Measurements from ENCODE around the gene PACSIN1. TPM values are rescaled to one million over a fixed set of nuclear protein-coding genes. Genes with fewer than 3 reads are reported as not detected.

The PACSIN1 gene
- total and polyA plus RNA-seq, 8 donors: 0.09 to 0.51 (median 0.25) TPM; not detected in 1

DNA sequence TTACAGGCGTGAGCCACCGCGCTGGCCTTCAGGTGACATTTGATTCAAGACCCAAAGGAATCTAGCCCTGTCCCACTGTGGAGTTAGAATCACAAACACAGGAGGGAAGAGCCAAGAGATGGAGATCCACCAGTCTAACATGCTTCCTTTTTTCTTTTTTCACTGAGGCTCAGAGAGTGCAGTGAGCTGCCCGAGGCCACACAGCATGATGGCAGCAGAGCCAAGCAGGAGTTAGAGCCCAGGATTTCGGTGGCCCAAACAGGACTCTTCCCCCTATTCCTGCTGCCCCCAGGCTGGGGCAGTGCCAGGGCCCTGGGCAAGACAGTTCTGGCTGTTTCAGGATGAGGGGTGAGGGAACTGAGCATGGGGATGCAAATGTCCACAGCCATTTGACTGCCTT lies 98.3 kb downstream of the PACSIN1 start:
- no peak for ATAC-seq
- DNase-seq: no peak
- no peak overlapping the region for H3K27ac ChIP-seq
- no peaks in the 10 kb centered on the region for H3K9me3 ChIP-seq
- intact Hi-C loops (cut with DNase I): no loop called here
- TF ChIP-seq CTCF (IDR thresholded peaks at IDR 0.05): no peak
- H3K4me1 ChIP-seq: no peaks in the 10 kb centered on the region
- H3K27me3 ChIP-seq: peaks cover 0 to 26% of the 10 kb centered on the region in 2 donors
- no peaks in the 10 kb centered on the region for H3K36me3 ChIP-seq
- no peak overlapping the region for H3K4me3 ChIP-seq

GRCh38 chr6:34565722-34566137 lies 99.9 kb downstream of the PACSIN1 start:
- H3K36me3 ChIP-seq: no peaks in the 10 kb centered on the region
- H3K27me3 ChIP-seq: peaks cover 0 to 41% of the 10 kb centered on the region in 2 donors
- DNase-seq: no peak
- intact Hi-C loops (cut with DNase I): no loop called here
- H3K4me1 ChIP-seq: no peaks in the 10 kb centered on the region
- H3K27ac ChIP-seq: no peak overlapping the region
- H3K4me3 ChIP-seq: no peak overlapping the region
- TF ChIP-seq CTCF (IDR thresholded peaks at IDR 0.05): no peak
- no peaks in the 10 kb centered on the region for H3K9me3 ChIP-seq
- no peak for ATAC-seq

DNA sequence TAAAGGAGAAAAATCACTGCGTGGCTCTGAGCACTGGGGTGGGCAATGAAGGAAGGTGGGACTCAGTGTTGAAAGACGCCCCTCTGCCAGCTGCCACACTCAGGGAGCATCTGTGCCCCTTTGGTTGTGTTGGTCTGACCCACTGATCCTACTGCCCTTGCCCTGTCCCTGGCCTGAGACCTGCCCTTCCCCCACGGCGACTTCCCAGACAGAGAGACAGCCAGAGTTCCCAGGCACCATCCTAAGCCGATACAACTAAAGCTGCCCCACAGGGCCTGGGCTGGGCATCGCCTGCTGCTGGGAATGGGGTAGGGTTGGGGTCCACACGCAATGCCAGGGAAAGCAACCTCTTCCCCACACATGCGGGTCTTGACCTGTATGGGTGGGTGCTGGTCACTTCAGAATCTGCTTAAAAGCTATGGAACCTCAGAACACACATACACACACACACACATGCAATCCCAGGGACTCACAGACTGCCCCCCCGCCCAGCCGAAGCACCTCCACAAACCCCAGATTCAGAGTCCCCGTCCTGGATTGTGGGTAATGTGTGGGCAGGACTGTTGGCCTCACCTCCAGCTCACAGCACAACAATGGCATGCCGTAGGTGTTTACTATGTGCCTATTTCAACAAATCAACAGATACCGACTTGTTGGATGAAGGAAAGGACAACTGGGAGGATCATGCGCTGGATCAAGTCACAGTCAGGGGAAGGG lies 101.1 kb downstream of the PACSIN1 start:
- no peak for ATAC-seq
- TF ChIP-seq CTCF (IDR thresholded peaks at IDR 0.05): no peak
- intact Hi-C loops (cut with DNase I): no loop called here

DNA sequence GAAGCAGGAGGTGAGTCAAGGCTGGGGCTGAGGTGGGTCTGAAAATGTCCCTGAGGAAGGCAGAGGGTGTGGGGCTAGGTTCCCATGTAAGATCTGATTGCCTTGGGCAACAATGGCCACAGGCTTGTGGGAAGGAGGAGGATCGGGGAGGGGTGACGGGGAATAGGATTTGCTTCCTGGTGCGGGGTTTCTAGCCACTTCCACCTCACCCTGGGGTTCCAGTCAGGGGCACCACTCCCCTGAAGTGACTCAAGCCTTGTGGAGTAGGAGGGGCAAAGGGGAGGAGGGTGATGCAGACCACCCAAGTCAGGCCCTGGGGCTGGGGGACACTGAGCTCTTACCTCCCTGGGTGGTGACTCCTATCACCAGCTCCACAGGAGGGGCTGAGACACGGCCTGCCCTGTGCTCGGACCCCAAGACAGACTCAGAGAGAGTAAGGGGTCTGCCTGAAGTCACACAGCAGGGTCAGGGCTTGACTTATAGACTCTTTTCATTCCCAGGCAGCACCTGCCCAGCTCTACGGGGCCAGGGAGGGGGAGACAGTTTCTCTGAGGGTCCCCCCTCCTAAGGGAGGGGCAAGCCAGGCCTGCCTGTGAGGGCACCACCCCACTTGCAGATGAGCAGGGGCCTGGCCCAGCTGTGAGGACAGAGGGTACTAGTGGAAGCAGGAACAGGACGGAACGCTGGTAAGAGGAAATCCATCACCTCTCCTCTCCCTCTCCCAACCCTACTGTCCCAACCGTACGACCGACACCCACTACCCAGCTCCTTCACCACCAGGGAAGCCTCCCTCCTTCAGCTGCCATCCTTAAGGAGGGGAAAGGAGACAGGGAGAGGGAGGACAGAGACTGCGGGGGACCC lies 102.7 kb downstream of the PACSIN1 start:
- H3K4me3 ChIP-seq: no peak overlapping the region
- no peak for TF ChIP-seq CTCF (IDR thresholded peaks at IDR 0.05)

More for the DNA sequence above, 101.1 kb downstream of the PACSIN1 start:
- Histone ChIP-seq H3K4me3 (no peak overlapping the region), H3K27ac (no peak overlapping the region), H3K27me3 (peaks cover 0 to 52% of the 10 kb centered on the region in 2 donors), H3K4me1 (no peaks in the 10 kb centered on the region), H3K9me3 (no peaks in the 10 kb centered on the region), H3K36me3 (no peaks in the 10 kb centered on the region)
- DNase-seq: no peak

GRCh38 chr6:34569361-34569973 lies 103.6 kb downstream of the PACSIN1 start:
- DNase-seq: no peak
- Histone ChIP-seq H3K4me3 (no peak overlapping the region), H3K36me3 (no peaks in the 10 kb centered on the region), H3K27me3 (peaks cover 0 to 56% of the 10 kb centered on the region in 2 donors), H3K9me3 (no peaks in the 10 kb centered on the region), H3K4me1 (no peaks in the 10 kb centered on the region), H3K27ac (no peak overlapping the region)
- intact Hi-C loops (cut with DNase I): no loop called here
- no peak for TF ChIP-seq CTCF (IDR thresholded peaks at IDR 0.05)
- no peak for ATAC-seq

More for the DNA sequence above, 102.7 kb downstream of the PACSIN1 start:
- Histone ChIP-seq H3K4me1 (no peaks in the 10 kb centered on the region), H3K27ac (no peak overlapping the region), H3K36me3 (no peaks in the 10 kb centered on the region), H3K9me3 (no peaks in the 10 kb centered on the region), H3K27me3 (peaks cover 0 to 56% of the 10 kb centered on the region in 2 donors)
- no peak for ATAC-seq
- intact Hi-C loops (cut with DNase I): no loop called here
- no peak for DNase-seq

All from left lung (tissue), 10 donors.